ENCODE measurements around the gene CARS1.

Gene CARS1

GRCh38 chr11:2964782-2965181 is 92.4 kb downstream of the CARS1 start:
- Histone ChIP-seq H3K27me3 (no peaks in the 10 kb centered on the region), H3K4me1 (ENCODE audit: control insufficient read depth in 1 of 2, insufficient read depth in 1 of 2, low read depth in 1 of 2, low read length in 1 of 2) (peaks cover 0 to 4% of the 10 kb centered on the region in 2 experiments), H3K36me3 (peaks cover 82% of the 10 kb centered on the region), H3K9me3 (no peaks in the 10 kb centered on the region), H3K4me3 (ENCODE audit: low read depth in 1 of 2, low read length in 1 of 2) (no peak overlapping the region), H3K27ac (no peak overlapping the region)
- no peak for TF ChIP-seq CTCF (IDR thresholded peaks at IDR 0.05)

- Histone ChIP-seq H3K27ac (peak overlapping the region; percentile 3), H3K36me3 (peaks cover 82% of the 10 kb centered on the region), H3K4me3 (ENCODE audit: low read depth in 1 of 2, low read length in 1 of 2) (no peak overlapping the region), H3K27me3 (no peaks in the 10 kb centered on the region), H3K4me1 (ENCODE audit: control insufficient read depth in 1 of 2, insufficient read depth in 1 of 2, low read depth in 1 of 2, low read length in 1 of 2) (peaks cover under 1 to 4% of the 10 kb centered on the region in 2 experiments), H3K9me3 (no peaks in the 10 kb centered on the region)
- TF ChIP-seq CTCF (IDR thresholded peaks at IDR 0.05) = no peak
These were observed 93.5 kb downstream of the CARS1 start for GRCh38 chr11:2963761-2964160.

GRCh38 chr11:2963112-2963754 is 94.0 kb downstream of the CARS1 start:
- no peak overlapping the region for H3K4me3 ChIP-seq (ENCODE audit: low read depth in 1 of 2, low read length in 1 of 2)

GRCh38 chr11:2961080-2961479 is 96.1 kb downstream of the CARS1 start:
- Histone ChIP-seq H3K36me3 (peaks cover 78% of the 10 kb centered on the region), H3K4me1 (ENCODE audit: control insufficient read depth in 1 of 2, insufficient read depth in 1 of 2, low read depth in 1 of 2, low read length in 1 of 2) (peaks cover 11 to 13% of the 10 kb centered on the region in 2 experiments), H3K9me3 (no peaks in the 10 kb centered on the region), H3K27ac (no peak overlapping the region), H3K4me3 (ENCODE audit: low read depth in 1 of 2, low read length in 1 of 2) (no peak overlapping the region), H3K27me3 (no peaks in the 10 kb centered on the region)
- TF ChIP-seq CTCF (IDR thresholded peaks at IDR 0.05) = no peak

More at GRCh38 chr11:2963112-2963754, 94.0 kb downstream of the CARS1 start:
- Histone ChIP-seq H3K27me3 (no peaks in the 10 kb centered on the region), H3K27ac (peak overlapping the region; percentile 3), H3K36me3 (peaks cover 78% of the 10 kb centered on the region), H3K4me1 (ENCODE audit: control insufficient read depth in 1 of 2, insufficient read depth in 1 of 2, low read depth in 1 of 2, low read length in 1 of 2) (peaks cover 5 to 9% of the 10 kb centered on the region in 2 experiments), H3K9me3 (no peaks in the 10 kb centered on the region)
- TF ChIP-seq CTCF (IDR thresholded peaks at IDR 0.05) = no peak

- Histone ChIP-seq H3K4me3 (ENCODE audit: low read depth in 1 of 2, low read length in 1 of 2) (no peak overlapping the region), H3K27me3 (no peaks in the 10 kb centered on the region), H3K27ac (no peak overlapping the region), H3K4me1 (ENCODE audit: control insufficient read depth in 1 of 2, insufficient read depth in 1 of 2, low read depth in 1 of 2, low read length in 1 of 2) (peaks cover 11 to 13% of the 10 kb centered on the region in 2 experiments), H3K9me3 (no peaks in the 10 kb centered on the region), H3K36me3 (peaks cover 78% of the 10 kb centered on the region)
- no peak for TF ChIP-seq CTCF (IDR thresholded peaks at IDR 0.05)
These were observed 97.1 kb downstream of the CARS1 start for GRCh38 chr11:2960139-2960538.
